MM.1S (cell line): ENCODE data around the gene ATP8B3.

Source experiments
- EZH2 ChIP-seq: fragments of 300-600 bp; sonication (generic); optimal IDR thresholded peaks from 2 replicates; pipeline ENCODE3; 2017; ENCODE audit warnings: low read depth, mild to moderate bottlenecking, antibody characterized with exemption, low read length, mixed read lengths
- EZH2phosphoT487 ChIP-seq: fragments of 300-600 bp; sonication (generic); IDR thresholded peaks from 2 replicates; pipeline ENCODE4 v1.6.1; 2018; ENCODE audit warnings: antibody characterized with exemption, low read length
- TF ChIP-seq, protein P1 (sequence below): fragments of 300-600 bp; sonication (generic); IDR thresholded peaks from 2 replicates; pipeline ENCODE4 v1.5.1; 2016; ENCODE audit warnings: antibody characterized with exemption, low read length, mixed read lengths

- TF ChIP-seq, protein P1, sequence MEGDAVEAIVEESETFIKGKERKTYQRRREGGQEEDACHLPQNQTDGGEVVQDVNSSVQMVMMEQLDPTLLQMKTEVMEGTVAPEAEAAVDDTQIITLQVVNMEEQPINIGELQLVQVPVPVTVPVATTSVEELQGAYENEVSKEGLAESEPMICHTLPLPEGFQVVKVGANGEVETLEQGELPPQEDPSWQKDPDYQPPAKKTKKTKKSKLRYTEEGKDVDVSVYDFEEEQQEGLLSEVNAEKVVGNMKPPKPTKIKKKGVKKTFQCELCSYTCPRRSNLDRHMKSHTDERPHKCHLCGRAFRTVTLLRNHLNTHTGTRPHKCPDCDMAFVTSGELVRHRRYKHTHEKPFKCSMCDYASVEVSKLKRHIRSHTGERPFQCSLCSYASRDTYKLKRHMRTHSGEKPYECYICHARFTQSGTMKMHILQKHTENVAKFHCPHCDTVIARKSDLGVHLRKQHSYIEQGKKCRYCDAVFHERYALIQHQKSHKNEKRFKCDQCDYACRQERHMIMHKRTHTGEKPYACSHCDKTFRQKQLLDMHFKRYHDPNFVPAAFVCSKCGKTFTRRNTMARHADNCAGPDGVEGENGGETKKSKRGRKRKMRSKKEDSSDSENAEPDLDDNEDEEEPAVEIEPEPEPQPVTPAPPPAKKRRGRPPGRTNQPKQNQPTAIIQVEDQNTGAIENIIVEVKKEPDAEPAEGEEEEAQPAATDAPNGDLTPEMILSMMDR = no peak
- no peak for TF ChIP-seq EZH2phosphoT487
- TF ChIP-seq EZH2 = no peak
Measured at GRCh38 chr19:1841209-1841924, 29.3 kb upstream of the ATP8B3 start.
